Loucy (cell line): ENCODE results near the gene RPS28.

Experiments
- H2AFZ ChIP-seq: fragments of 200-600 bp; sonication (generic); 2 replicates; pipeline ENCODE4 v1.6.0; 2016; ENCODE audit warnings: antibody characterized with exemption, mild to moderate bottlenecking, low read length, moderate library complexity
- H3F3A ChIP-seq: fragments of 200-600 bp; 2 replicates; pipeline ENCODE4 v1.6.0; 2016; ENCODE audit warnings: antibody characterized with exemption, low read depth, mild to moderate bottlenecking
- H3K27me3 ChIP-seq: fragments of 200-600 bp; sonication (generic); 2 replicates; pipeline ENCODE4 v1.6.1; 2014; ENCODE audit warnings: low read length, mild to moderate bottlenecking; ENCODE audit not compliant: insufficient read depth, poor library complexity, severe bottlenecking
- H3K36me3 ChIP-seq: fragments of 200-600 bp; sonication (generic); 2 replicates; pipeline ENCODE4 v1.6.1; 2016; ENCODE audit warnings: low read length; ENCODE audit not compliant: insufficient read depth
- H3K4me1 ChIP-seq: fragments of 200-600 bp; sonication (generic); 2 replicates; pipeline ENCODE4 v1.5.1; 2014; ENCODE audit warnings: low read length, mild to moderate bottlenecking; ENCODE audit not compliant: insufficient read depth, poor library complexity, severe bottlenecking
- H3K4me2 ChIP-seq: fragments of 200-600 bp; sonication (generic); 2 replicates; pipeline ENCODE4 v1.6.0; 2014; ENCODE audit warnings: antibody characterized with exemption, low read length, low read depth, mild to moderate bottlenecking; ENCODE audit not compliant: poor library complexity, severe bottlenecking
- H3K4me3 ChIP-seq: fragments of 200-600 bp; sonication (generic); 2 replicates; pipeline ENCODE4 v1.5.1; 2014; ENCODE audit warnings: low read length, mild to moderate bottlenecking, mixed read lengths; ENCODE audit not compliant: poor library complexity, severe bottlenecking
- H3K79me2 ChIP-seq: fragments of 200-600 bp; sonication (generic); 2 replicates; pipeline ENCODE4 v1.6.1; 2014; ENCODE audit warnings: low read length; ENCODE audit not compliant: insufficient read depth
- H3K9ac ChIP-seq: fragments of 200-600 bp; sonication (generic); 2 replicates; pipeline ENCODE4 v1.6.0; 2014; ENCODE audit warnings: mild to moderate bottlenecking, low read depth, low read length, moderate library complexity; ENCODE audit not compliant: poor library complexity, severe bottlenecking
- H3K9me2 ChIP-seq: fragments of 200-600 bp; sonication (generic); replicated peaks from 2 replicates; pipeline ENCODE4 v1.6.1; 2016; ENCODE audit warnings: low read depth, low read length, mixed read lengths
- H3K9me3 ChIP-seq: fragments of 200-600 bp; sonication (generic); 2 replicates; pipeline ENCODE4 v1.6.1; 2014; ENCODE audit warnings: mild to moderate bottlenecking, antibody characterized with exemption, low read length, low read depth; ENCODE audit not compliant: insufficient read depth
- H4K20me1 ChIP-seq: fragments of 200-600 bp; sonication (generic); 2 replicates; pipeline ENCODE4 v1.6.0; 2014; ENCODE audit warnings: antibody characterized with exemption, low read length, mild to moderate bottlenecking; ENCODE audit not compliant: insufficient read depth, poor library complexity, severe bottlenecking
- EZH2phosphoT487 ChIP-seq: fragments of 200-600 bp; IDR thresholded peaks from 2 replicates; pipeline ENCODE4 v1.6.1; 2018; ENCODE audit warnings: antibody characterized with exemption, mild to moderate bottlenecking, moderate library complexity, borderline replicate concordance
- TF ChIP-seq, protein P1 (sequence below): fragments of 200-600 bp; sonication (generic); conservative IDR thresholded peaks from 2 replicates; pipeline ENCODE4 v1.5.1; 2014; ENCODE audit warnings: mild to moderate bottlenecking, antibody characterized with exemption, low read length

The RPS28 gene

DNA sequence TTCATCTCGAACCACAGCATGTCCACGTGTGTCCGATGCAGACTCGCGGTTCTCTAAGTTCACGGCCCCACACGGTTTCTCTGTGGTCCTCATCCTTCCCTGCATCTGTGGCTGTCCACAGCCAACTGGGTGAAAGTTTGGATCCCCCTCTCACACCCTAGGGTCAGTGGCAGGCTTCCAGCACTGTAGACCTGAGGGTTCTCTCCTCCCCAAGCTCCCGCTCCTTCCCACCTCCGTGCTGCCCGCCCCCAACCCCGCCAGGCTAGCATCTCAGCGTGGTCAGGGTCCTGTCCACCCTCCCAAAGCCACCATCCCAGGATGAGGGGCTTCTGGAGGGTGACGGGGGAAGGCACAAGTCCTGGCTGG is 45.6 kb downstream of the RPS28 start:
- Histone ChIP-seq H3F3A (no peaks in the 10 kb centered on the region), H3K36me3 (no peaks in the 10 kb centered on the region), H3K9ac (no peak overlapping the region), H4K20me1 (no peaks in the 10 kb centered on the region), H3K27me3 (no peaks in the 10 kb centered on the region), H3K9me2 (no peaks in the 10 kb centered on the region), H2AFZ (no peak overlapping the region), H3K79me2 (no peaks in the 10 kb centered on the region), H3K9me3 (no peaks in the 10 kb centered on the region), H3K4me2 (no peak overlapping the region), H3K4me3 (no peak overlapping the region), H3K4me1 (no peaks in the 10 kb centered on the region)
- TF ChIP-seq, protein P1, sequence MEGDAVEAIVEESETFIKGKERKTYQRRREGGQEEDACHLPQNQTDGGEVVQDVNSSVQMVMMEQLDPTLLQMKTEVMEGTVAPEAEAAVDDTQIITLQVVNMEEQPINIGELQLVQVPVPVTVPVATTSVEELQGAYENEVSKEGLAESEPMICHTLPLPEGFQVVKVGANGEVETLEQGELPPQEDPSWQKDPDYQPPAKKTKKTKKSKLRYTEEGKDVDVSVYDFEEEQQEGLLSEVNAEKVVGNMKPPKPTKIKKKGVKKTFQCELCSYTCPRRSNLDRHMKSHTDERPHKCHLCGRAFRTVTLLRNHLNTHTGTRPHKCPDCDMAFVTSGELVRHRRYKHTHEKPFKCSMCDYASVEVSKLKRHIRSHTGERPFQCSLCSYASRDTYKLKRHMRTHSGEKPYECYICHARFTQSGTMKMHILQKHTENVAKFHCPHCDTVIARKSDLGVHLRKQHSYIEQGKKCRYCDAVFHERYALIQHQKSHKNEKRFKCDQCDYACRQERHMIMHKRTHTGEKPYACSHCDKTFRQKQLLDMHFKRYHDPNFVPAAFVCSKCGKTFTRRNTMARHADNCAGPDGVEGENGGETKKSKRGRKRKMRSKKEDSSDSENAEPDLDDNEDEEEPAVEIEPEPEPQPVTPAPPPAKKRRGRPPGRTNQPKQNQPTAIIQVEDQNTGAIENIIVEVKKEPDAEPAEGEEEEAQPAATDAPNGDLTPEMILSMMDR, result no peak
- TF ChIP-seq EZH2phosphoT487, result no peak

DNA sequence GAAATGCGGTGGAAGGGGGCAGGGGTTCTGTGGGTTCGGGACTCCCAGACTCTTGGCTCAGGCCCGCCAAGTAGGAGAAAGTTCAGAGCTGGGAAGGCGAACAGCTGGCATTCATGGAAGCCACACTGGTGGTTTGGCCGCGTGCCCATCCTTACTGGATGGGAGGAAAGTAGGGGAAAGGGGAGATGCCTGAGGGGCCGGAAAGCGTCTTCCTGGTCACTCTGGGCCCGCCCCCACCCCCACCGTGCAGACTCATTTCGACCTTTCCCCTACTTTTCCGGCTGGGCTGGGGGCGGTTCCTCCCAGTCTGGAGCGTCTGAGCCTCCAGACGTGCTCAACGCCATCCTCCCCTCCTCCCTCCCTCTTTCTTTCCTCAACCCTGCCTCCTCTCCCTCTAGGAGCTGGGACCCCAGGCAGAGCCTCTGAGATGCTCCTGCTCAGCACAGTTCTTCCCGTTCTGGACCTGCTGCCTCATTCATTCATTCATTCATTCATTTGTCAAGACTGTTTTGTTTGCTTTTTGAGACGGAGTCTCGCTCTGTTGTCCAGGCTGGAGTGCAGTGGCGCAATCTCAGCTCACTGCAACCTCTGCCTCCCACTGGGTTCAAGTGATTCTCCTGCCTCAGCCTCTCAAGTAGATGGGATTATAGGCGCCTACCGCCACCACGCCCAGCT is 46.2 kb downstream of the RPS28 start:
- H3K9me2 ChIP-seq, result no peaks in the 10 kb centered on the region
- H3K4me1 ChIP-seq, result no peaks in the 10 kb centered on the region
- no peak for TF ChIP-seq EZH2phosphoT487
- TF ChIP-seq, protein P1, result no peak
- no peak overlapping the region for H3K4me3 ChIP-seq
- no peak overlapping the region for H3K4me2 ChIP-seq
- H3K9ac ChIP-seq, result no peak overlapping the region
- H3K79me2 ChIP-seq, result no peaks in the 10 kb centered on the region
- H3K36me3 ChIP-seq, result no peaks in the 10 kb centered on the region
- no peaks in the 10 kb centered on the region for H3K9me3 ChIP-seq
- no peaks in the 10 kb centered on the region for H3K27me3 ChIP-seq
- no peaks in the 10 kb centered on the region for H4K20me1 ChIP-seq
- H2AFZ ChIP-seq, result no peak overlapping the region
- no peaks in the 10 kb centered on the region for H3F3A ChIP-seq

DNA sequence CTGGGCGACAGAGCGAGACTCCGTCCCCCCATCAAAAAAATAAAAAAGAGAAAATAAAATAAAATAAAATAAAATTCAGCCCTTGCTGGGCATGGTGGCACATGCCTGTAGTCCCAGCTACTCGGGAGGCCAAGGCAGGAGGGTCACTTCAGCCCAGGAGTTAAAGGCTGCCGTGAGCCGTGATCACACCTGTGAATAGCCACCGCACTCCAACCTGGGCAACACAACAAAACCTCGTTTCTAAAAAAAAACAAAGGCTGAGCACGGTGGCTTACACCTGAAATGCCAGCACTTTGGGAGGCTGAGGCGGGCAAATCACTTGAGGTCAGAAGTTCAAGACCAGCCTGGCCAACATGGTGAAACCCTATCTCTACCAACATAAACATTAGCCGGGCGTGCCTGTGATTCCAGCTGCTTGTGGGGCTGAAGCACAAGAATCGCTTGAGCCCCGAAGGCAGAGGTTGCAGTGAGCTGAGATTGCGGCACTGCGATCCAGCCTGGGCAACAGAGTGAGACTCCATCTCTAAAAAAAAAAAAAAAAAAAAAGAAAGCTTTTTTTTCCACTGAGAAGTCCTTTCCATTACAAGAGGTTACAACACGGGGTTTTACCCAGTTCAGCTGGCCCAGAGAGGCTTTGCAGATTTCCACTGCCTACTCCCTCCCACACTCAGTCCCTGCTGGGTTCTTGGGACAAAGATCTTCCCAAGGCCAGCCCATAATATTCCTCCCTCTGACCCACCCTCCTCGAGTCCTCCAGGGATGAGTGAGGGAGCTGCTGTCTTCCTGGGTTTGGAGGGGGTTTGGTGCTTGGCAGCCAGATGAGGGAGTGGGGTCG is 49.1 kb downstream of the RPS28 start:
- no peaks in the 10 kb centered on the region for H3K9me3 ChIP-seq
- no peaks in the 10 kb centered on the region for H3K9me2 ChIP-seq
- H3K79me2 ChIP-seq, result no peaks in the 10 kb centered on the region
- H3K36me3 ChIP-seq, result no peaks in the 10 kb centered on the region
- H3K27me3 ChIP-seq, result no peaks in the 10 kb centered on the region
- TF ChIP-seq EZH2phosphoT487, result no peak
- TF ChIP-seq, protein P1, result no peak
- no peaks in the 10 kb centered on the region for H3F3A ChIP-seq
- no peak overlapping the region for H3K4me3 ChIP-seq
- H2AFZ ChIP-seq, result no peak overlapping the region
- peak overlapping the region; percentile 12 for H3K9ac ChIP-seq
- H4K20me1 ChIP-seq, result no peaks in the 10 kb centered on the region
- H3K4me2 ChIP-seq, result no peak overlapping the region
- no peaks in the 10 kb centered on the region for H3K4me1 ChIP-seq
